GM12891 (cell line): ENCODE data around the gene LCE3C.

Source experiments
- PAX5 ChIP-seq: IDR thresholded peaks from 2 replicates; pipeline ENCODE4 v1.6.1; 2011; ENCODE audit warnings: low read length, moderate library complexity, mild to moderate bottlenecking; ENCODE audit not compliant: insufficient read depth, severe bottlenecking
- POLR2A ChIP-seq: IDR thresholded peaks from 2 replicates; pipeline ENCODE4 v1.6.1; 2011; ENCODE audit warnings: low read depth, low read length, control low read depth
- POLR2AphosphoS5 ChIP-seq: IDR thresholded peaks from 2 replicates; pipeline ENCODE4 v1.6.1; 2011; ENCODE audit warnings: low read depth, low read length, control low read depth
- SPI1 ChIP-seq: IDR thresholded peaks from 2 replicates; pipeline ENCODE4 v1.6.1; 2011; ENCODE audit warnings: low read depth, low read length, control low read depth
- TAF1 ChIP-seq: IDR thresholded peaks from 2 replicates; pipeline ENCODE4 v1.6.1; 2011; ENCODE audit warnings: low read depth, low read length, control low read depth

DNA sequence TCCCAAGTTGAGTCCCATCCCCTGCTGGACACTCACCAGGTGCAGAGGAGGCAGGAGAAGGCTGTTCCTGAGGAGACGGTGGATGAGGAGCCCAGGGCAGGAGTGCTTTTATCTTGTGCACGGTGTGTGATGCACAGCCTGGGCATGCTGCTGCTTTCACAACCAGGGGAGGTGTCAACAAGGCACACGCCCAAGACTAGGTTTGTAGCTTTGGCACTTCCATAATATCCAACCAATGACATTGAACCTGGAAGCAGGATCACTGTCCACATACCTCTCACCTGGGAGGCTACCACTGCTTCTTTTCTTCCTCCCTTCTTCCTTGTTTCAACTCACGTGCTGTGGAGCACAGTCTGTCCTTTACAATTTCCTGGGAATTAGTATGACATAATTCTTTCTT is 19.6 kb upstream of the LCE3C start, which contains the start of gene LCE3D:
- TF ChIP-seq POLR2AphosphoS5 (no peak), POLR2A (no peak), SPI1 (no peak), TAF1 (no peak), PAX5 (no peak)
